ENCODE results near the gene GPR141.

GPR141 gene

GRCh38 chr7:37786741-37787569 is 103.4 kb downstream of the GPR141 start:
- Histone ChIP-seq H3K36me3 (ENCODE audit: control insufficient read depth, insufficient read depth, low read length) (no peaks in the 10 kb centered on the region), H3K27me3 (replicated peaks; ENCODE audit: control insufficient read depth, insufficient read depth, low read length) (no peaks in the 10 kb centered on the region), H3K4me3 (replicated peaks; ENCODE audit: low read depth, low read length) (no peak overlapping the region)
- TF ChIP-seq CTCF (IDR thresholded peaks at IDR 0.05; ENCODE audit: insufficient read depth, low read length, poor library complexity, severe bottlenecking) = no peak
- DNase-seq (ENCODE audit: extremely low read depth, insufficient read length) = peak; percentile 74

Measured in GM06990 (cell line).